ENCODE data around the gene FLT1. TPM values are rescaled to one million over a fixed set of nuclear protein-coding genes. Genes with fewer than 3 reads are reported as not detected.

FLT1 gene
- total and polyA plus RNA-seq, 2 experiments from 2014 or later = 7.5 to 14.8 TPM

DNA sequence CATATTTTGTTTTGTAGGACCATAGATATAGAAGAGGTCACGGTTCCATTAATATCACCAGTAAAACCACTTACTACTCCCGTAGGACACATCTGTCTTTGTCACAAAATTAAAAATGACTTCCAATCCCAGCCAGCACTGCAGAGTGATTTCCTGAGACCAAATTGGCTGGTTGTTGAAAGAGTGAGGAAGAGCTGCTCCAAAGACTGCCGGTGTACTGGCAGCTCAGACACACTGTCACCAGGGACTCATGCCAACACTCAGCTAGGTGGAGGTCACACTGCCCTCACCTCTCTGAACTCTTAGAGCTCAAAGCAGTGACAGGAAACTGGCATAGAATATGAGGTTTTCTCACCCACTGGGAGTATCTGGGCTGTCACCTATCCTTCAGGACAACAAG, 52.1 kb downstream of the FLT1 start:
- TF ChIP-seq, protein P1, sequence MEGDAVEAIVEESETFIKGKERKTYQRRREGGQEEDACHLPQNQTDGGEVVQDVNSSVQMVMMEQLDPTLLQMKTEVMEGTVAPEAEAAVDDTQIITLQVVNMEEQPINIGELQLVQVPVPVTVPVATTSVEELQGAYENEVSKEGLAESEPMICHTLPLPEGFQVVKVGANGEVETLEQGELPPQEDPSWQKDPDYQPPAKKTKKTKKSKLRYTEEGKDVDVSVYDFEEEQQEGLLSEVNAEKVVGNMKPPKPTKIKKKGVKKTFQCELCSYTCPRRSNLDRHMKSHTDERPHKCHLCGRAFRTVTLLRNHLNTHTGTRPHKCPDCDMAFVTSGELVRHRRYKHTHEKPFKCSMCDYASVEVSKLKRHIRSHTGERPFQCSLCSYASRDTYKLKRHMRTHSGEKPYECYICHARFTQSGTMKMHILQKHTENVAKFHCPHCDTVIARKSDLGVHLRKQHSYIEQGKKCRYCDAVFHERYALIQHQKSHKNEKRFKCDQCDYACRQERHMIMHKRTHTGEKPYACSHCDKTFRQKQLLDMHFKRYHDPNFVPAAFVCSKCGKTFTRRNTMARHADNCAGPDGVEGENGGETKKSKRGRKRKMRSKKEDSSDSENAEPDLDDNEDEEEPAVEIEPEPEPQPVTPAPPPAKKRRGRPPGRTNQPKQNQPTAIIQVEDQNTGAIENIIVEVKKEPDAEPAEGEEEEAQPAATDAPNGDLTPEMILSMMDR (IDR thresholded peaks at IDR 0.05; ENCODE audit: low read depth, low read length) = no peak
- H3K27ac ChIP-seq = peak overlapping the region; percentile 60
- no peaks in the 10 kb centered on the region for H3K9me3 ChIP-seq (ENCODE audit: low read depth)
- no peak overlapping the region for H3K4me3 ChIP-seq
- H3K36me3 ChIP-seq = no peaks in the 10 kb centered on the region
- no peaks in the 10 kb centered on the region for H3K27me3 ChIP-seq
- peak in 1 of 2 donors; percentile 41 for DNase-seq (ENCODE audit: low read depth in 1 of 2, low spot score in 1 of 2)
- H3K4me1 ChIP-seq (ENCODE audit: low read depth) = peaks cover 6% of the 10 kb centered on the region

DNA sequence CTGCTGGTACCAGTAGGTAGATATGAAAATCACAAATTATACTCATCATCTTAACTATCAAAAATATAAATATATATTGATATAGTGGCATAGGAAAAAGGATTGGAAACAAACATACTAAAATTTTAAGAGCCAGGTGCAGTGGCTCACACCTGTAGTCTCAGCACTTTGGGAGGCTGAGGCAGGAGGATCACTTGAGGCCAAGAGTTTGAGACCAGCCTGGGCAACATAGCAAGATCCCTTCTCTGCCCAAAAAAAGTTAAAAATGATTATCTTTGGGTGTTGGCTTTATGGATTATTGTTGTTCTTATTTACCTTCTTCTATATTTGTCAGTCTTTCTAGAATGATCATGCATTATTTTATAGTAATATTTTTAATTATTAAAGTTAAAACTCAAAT, 53.4 kb downstream of the FLT1 start:
- no peak overlapping the region for H3K27ac ChIP-seq
- no peaks in the 10 kb centered on the region for H3K9me3 ChIP-seq (ENCODE audit: low read depth)
- H3K27me3 ChIP-seq = no peaks in the 10 kb centered on the region
- TF ChIP-seq, protein P1 (IDR thresholded peaks at IDR 0.05; ENCODE audit: low read depth, low read length) = no peak
- peaks cover 6% of the 10 kb centered on the region for H3K4me1 ChIP-seq (ENCODE audit: low read depth)
- no peaks in the 10 kb centered on the region for H3K36me3 ChIP-seq
- no peak for DNase-seq (ENCODE audit: low read depth in 1 of 2, low spot score in 1 of 2)
- H3K4me3 ChIP-seq = no peak overlapping the region

DNA sequence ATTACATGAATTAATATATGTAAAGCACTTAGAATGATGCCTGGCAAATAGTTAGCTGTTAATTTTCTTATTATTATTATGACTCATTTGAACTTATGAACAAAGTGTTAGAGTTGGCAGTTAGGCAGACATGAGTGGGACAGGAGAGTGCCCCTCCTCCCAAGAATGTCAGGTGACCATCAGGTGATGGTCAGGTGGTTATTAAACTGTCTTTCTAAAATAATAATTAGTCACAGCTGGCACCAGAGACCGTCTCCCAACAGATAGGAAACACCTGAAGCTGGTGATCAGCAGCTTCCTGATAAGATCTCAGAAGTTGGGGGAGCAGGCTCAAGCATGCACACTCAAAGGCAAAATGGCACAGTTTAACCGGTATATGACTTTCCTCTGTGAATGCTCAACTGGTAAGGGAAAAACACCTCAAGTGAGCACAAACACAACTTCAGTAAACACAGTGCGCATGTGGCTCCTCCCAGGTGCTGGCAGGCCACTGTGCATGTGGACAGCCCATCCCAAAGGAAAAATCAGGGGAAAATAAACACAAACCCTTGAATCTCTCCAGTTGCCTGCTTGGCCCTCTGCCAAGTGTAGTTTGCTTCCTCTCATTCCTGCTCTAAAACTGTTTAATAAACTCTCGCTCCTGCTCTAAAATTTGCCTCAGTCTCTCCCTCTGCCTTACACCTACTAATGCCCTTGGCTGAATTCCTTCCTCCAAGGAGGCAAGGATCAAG, 54.0 kb downstream of the FLT1 start:
- no peaks in the 10 kb centered on the region for H3K27me3 ChIP-seq
- no peak overlapping the region for H3K4me3 ChIP-seq
- H3K36me3 ChIP-seq = no peaks in the 10 kb centered on the region
- H3K9me3 ChIP-seq (ENCODE audit: low read depth) = no peaks in the 10 kb centered on the region
- no peak overlapping the region for H3K27ac ChIP-seq
- TF ChIP-seq, protein P1 (IDR thresholded peaks at IDR 0.05; ENCODE audit: low read depth, low read length) = no peak
- H3K4me1 ChIP-seq (ENCODE audit: low read depth) = peaks cover 6% of the 10 kb centered on the region
- DNase-seq (ENCODE audit: low read depth in 1 of 2, low spot score in 1 of 2) = no peak

DNA sequence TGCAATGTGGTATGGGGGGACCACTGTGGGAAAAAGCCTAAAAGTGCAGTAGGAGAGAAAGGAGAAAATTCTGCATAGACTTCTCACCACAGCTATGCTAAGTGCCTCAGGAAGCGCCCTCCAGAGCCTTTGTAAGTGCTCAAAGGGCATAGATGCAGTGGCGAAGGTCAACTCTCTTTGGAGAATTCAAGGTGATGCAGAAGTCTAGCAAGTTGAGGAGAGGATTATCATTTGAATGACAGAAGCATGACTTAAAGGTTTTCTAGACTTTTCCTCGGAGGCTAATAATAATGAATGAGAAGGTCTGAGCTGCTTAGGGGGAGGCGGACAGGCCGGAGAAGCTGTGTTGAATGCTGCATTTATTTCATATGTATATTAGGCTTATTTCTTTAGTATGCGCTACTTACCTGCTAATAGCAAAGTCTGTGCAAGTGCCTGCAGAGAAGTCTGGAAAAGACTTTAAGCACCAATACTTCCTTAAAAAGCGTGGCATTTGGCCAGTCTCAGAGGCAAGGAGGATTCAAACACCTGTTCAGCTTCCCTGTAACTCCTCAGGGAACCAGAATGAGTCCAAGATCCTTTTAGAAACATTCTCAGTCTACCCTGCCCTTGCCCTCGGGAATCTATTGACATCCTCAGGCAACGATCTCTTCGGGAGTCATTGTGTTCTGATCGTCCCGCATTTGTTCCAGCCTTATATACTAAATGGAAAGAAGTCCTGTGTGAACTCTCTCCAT, 56.2 kb downstream of the FLT1 start:
- no peaks in the 10 kb centered on the region for H3K36me3 ChIP-seq
- peak in 1 of 2 donors; percentile 40 for DNase-seq (ENCODE audit: low read depth in 1 of 2, low spot score in 1 of 2)
- no peak overlapping the region for H3K27ac ChIP-seq
- H3K4me1 ChIP-seq (ENCODE audit: low read depth) = peaks cover 6% of the 10 kb centered on the region
- no peaks in the 10 kb centered on the region for H3K27me3 ChIP-seq
- TF ChIP-seq, protein P1 (IDR thresholded peaks at IDR 0.05; ENCODE audit: low read depth, low read length) = no peak
- no peak overlapping the region for H3K4me3 ChIP-seq
- no peaks in the 10 kb centered on the region for H3K9me3 ChIP-seq (ENCODE audit: low read depth)

DNA sequence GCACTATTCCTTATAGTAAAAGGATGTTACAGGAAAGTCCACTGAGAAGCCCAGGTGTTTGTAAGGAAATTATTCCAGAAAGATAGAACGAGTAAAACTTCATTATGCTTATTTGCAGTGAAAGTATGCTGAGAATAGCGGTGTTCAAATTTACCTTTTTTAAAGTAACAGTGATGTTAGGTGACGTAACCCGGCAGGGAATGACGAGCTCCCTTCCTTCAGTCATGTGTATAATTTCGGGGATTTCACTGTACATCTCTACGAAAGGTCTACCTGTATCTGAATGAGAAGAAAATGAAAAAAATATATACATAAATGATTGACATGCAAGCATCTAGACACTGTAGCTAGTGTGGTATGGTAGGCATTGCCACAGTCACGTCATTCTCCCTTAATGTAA, 56.9 kb downstream of the FLT1 start:
- no peak for DNase-seq (ENCODE audit: low read depth in 1 of 2, low spot score in 1 of 2)
- Histone ChIP-seq H3K27ac (no peak overlapping the region), H3K4me1 (ENCODE audit: low read depth) (peaks cover 6% of the 10 kb centered on the region), H3K4me3 (no peak overlapping the region), H3K36me3 (no peaks in the 10 kb centered on the region), H3K27me3 (no peaks in the 10 kb centered on the region), H3K9me3 (ENCODE audit: low read depth) (no peaks in the 10 kb centered on the region)
- TF ChIP-seq, protein P1 (IDR thresholded peaks at IDR 0.05; ENCODE audit: low read depth, low read length) = no peak

Data from cardiac muscle cell (in vitro differentiated cells and primary cell).